CD4-positive, alpha-beta T cell (primary cell): ENCODE results near the gene EPHB1. TPM values are rescaled to one million over a fixed set of nuclear protein-coding genes. Genes with fewer than 3 reads are reported as not detected.

Experiments used
- ATAC-seq: fragments of 200-7000 bp; cut with Tn5 transposase; one replicate; pipeline ENCODE4 v1.10.0; 2022; ENCODE audit warnings: mild to moderate bottlenecking; ENCODE audit not compliant: poor library complexity
- CTCF ChIA-PET: fragments of 350-600 bp; sonication (Branson Sonifier 250); formaldehyde crosslinking; loops from one replicate; lab custom pipeline; 2021; ENCODE audit warnings: antibody characterized with exemption, inconsistent platforms; lab: Charles Lee
- POLR2A ChIA-PET: fragments of 350-600 bp; sonication (Branson Sonifier 250); formaldehyde crosslinking; loops from one replicate; lab custom pipeline; 2021; ENCODE audit warnings: antibody characterized with exemption, inconsistent platforms; lab: Charles Lee
- DNase-seq, 14 experiments: peaks; one replicate each; pipeline ENCODE4 v3.0.0-alpha.2; 2013 to 2020; ENCODE audit warnings: mixed read lengths in 2 of 14
- H3K27ac ChIP-seq, 2 donors: one replicate each; pipeline versions ENCODE4 v1.5.1 to v1.7.0; 2013; ENCODE audit warnings: low read length in 2 of 2, low read depth in 1 of 2, mild to moderate bottlenecking in 1 of 2
- H3K27me3 ChIP-seq, 2 experiments: 1 replicate in 1 of 2; 2 replicates in 1 of 2; pipeline versions ENCODE4 v1.6.1 to v1.7.0; 2013; ENCODE audit warnings: low read length in 2 of 2, control low read depth in 1 of 2, mild to moderate bottlenecking in 1 of 2, moderate library complexity in 1 of 2; ENCODE audit not compliant: insufficient read depth in 2 of 2, control insufficient read depth in 1 of 2
- H3K36me3 ChIP-seq: one replicate; pipeline ENCODE4 v1.6.1; 2013; ENCODE audit warnings: low read length, control low read depth; ENCODE audit not compliant: insufficient read depth
- H3K4me1 ChIP-seq: one replicate; pipeline ENCODE4 v1.6.1; 2013; ENCODE audit warnings: low read length, control low read depth; ENCODE audit not compliant: insufficient read depth
- H3K4me3 ChIP-seq: one replicate; pipeline ENCODE4 v1.5.1; 2013; ENCODE audit warnings: mild to moderate bottlenecking, low read length, moderate library complexity
- H3K9me3 ChIP-seq, 2 experiments: 1 replicate in 1 of 2; 2 replicates in 1 of 2; pipeline versions ENCODE4 v1.6.1 to v1.7.0; 2013; ENCODE audit warnings: low read length in 2 of 2, mild to moderate bottlenecking in 2 of 2, control low read depth in 1 of 2, moderate library complexity in 1 of 2; ENCODE audit not compliant: control insufficient read depth in 1 of 2, insufficient read depth in 1 of 2
- H3K27ac Mint-ChIP-seq: one replicate; pipeline ENCODE4 v1.8.0; 2020; ENCODE audit warnings: mixed read lengths
- H3K27me3 Mint-ChIP-seq: one replicate; pipeline ENCODE4 v1.8.0; 2021; ENCODE audit warnings: mixed read lengths
- H3K36me3 Mint-ChIP-seq: one replicate; pipeline ENCODE4 v1.8.0; 2021; ENCODE audit warnings: low read depth, mixed read lengths
- H3K4me1 Mint-ChIP-seq: one replicate; pipeline ENCODE4 v1.8.0; 2021; ENCODE audit warnings: low read depth, mixed read lengths
- H3K4me3 Mint-ChIP-seq: one replicate; pipeline ENCODE4 v1.8.0; 2020; ENCODE audit warnings: mild to moderate bottlenecking, mixed read lengths
- H3K9me3 Mint-ChIP-seq: one replicate; pipeline ENCODE4 v1.8.0; 2020; ENCODE audit warnings: mixed read lengths
- intact Hi-C, 2 experiments: fragments of 100-400 bp; cut with DNase I in 1 of 2; cut with micrococcal nuclease in 1 of 2; formaldehyde crosslinking; loops; one replicate each; pipeline versions ENCODE4 v1.15.1 to v1.9.0; 2023 to 2025; cut with DNase I, micrococcal nuclease
- total RNA-seq, 174 experiments: library from RNA in 2 of 174; stranded (reverse) in 2 of 174; gene quantifications; one replicate each; pipeline ENCODE4 v1.2.3 and lab custom pipeline; 2021 to 2026
- TF ChIP-seq, protein P1 (sequence below): fragments of 200-600 bp; IDR thresholded peaks from one replicate; pipeline ENCODE4 v1.8.0; 2022; ENCODE audit warnings: antibody characterized with exemption, mild to moderate bottlenecking

The EPHB1 gene
- total RNA-seq, 2 experiments from 2014 or later: 0.08 to 0.49 TPM

DNA sequence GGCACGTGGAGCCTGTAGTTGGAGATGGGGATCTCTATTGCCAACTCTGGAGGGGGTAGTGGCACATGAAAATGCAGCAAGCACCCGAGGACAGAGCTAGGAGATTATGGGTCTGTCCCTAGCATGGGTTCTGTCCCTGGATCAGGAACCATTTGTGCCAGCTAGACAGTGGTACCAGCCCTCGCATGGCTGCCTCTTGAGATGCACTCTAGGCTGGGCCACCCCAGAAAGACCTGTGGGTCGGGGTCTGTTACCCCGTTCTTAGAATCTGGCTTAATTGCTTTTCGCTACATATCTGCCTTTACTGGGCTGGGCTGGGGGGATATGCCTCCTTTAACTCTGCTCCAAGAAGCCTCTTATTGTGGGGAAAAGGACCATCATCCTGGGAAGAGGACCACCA lies 54.5 kb downstream of the EPHB1 start:
- intact Hi-C loops: no loop called here
- no peaks in the 10 kb centered on the region for H3K27me3 Mint-ChIP-seq
- no peaks in the 10 kb centered on the region for H3K9me3 Mint-ChIP-seq
- no peaks in the 10 kb centered on the region for H3K27me3 ChIP-seq
- no peaks in the 10 kb centered on the region for H3K4me1 ChIP-seq
- no peak overlapping the region for H3K27ac Mint-ChIP-seq
- ChIA-PET POLR2A (no interaction called here), CTCF (no interaction called here)
- H3K4me3 Mint-ChIP-seq: no peak overlapping the region
- H3K9me3 ChIP-seq: no peaks in the 10 kb centered on the region
- ATAC-seq: no peak
- no peak for DNase-seq
- H3K36me3 Mint-ChIP-seq: no peaks in the 10 kb centered on the region
- no peak overlapping the region for H3K4me3 ChIP-seq
- no peak overlapping the region for H3K27ac ChIP-seq
- H3K4me1 Mint-ChIP-seq: no peaks in the 10 kb centered on the region
- TF ChIP-seq, protein P1, sequence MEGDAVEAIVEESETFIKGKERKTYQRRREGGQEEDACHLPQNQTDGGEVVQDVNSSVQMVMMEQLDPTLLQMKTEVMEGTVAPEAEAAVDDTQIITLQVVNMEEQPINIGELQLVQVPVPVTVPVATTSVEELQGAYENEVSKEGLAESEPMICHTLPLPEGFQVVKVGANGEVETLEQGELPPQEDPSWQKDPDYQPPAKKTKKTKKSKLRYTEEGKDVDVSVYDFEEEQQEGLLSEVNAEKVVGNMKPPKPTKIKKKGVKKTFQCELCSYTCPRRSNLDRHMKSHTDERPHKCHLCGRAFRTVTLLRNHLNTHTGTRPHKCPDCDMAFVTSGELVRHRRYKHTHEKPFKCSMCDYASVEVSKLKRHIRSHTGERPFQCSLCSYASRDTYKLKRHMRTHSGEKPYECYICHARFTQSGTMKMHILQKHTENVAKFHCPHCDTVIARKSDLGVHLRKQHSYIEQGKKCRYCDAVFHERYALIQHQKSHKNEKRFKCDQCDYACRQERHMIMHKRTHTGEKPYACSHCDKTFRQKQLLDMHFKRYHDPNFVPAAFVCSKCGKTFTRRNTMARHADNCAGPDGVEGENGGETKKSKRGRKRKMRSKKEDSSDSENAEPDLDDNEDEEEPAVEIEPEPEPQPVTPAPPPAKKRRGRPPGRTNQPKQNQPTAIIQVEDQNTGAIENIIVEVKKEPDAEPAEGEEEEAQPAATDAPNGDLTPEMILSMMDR: no peak
- no peaks in the 10 kb centered on the region for H3K36me3 ChIP-seq

DNA sequence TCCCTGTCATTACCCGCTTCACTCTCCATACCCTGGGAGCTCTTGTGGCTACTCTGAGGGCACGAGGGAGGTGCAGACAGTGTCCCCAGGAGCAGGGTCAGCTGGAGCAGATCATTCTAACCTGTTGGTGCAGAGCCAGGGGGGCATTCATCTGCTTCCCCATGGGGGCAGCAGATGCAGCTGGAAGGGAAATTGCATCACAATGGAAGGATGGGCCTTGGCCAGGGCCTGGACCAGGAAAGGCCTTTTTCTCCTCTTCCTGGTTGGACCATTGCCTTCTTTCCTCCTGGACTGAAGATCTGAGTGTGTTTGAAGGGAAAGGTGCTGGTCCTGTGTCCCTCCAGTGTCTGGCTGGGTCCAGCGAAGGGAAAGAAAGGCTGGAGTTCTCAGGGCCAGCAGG lies 55.7 kb downstream of the EPHB1 start:
- Histone ChIP-seq H3K27me3 (no peaks in the 10 kb centered on the region), H3K27ac (no peak overlapping the region), H3K9me3 (no peaks in the 10 kb centered on the region), H3K4me1 (no peaks in the 10 kb centered on the region), H3K36me3 (no peaks in the 10 kb centered on the region), H3K4me3 (no peak overlapping the region)
- Mint-ChIP-seq H3K4me3 (no peak overlapping the region), H3K4me1 (no peaks in the 10 kb centered on the region), H3K36me3 (no peaks in the 10 kb centered on the region), H3K9me3 (no peaks in the 10 kb centered on the region), H3K27me3 (no peaks in the 10 kb centered on the region), H3K27ac (no peak overlapping the region)
- ChIA-PET POLR2A (no interaction called here), CTCF (no interaction called here)
- TF ChIP-seq, protein P1: no peak
- intact Hi-C loops: no loop called here
- DNase-seq (no peak), ATAC-seq (no peak)

DNA sequence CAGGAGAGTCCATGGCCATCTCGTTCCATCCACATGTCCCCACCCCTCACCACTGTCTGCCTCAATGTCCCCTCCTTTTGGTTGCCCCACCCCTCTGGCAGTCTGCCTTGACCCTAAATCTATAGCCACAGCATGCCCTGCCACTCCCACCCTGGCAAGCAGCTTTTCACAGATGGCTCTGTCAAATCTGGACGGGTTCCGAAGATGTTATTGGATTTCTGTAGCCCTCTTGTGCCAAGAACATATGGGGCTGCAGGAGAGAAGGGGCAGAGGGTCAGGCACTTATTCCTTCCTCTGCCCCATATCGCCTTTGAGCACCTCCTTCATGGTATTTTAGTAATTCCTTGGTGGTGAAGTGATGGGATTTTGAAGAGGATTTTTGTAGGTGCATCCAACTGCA lies 57.1 kb downstream of the EPHB1 start:
- ChIA-PET POLR2A (no interaction called here), CTCF (no interaction called here)
- no peaks in the 10 kb centered on the region for H3K9me3 Mint-ChIP-seq
- H3K4me3 Mint-ChIP-seq: no peak overlapping the region
- TF ChIP-seq, protein P1: no peak
- Histone ChIP-seq H3K27me3 (no peaks in the 10 kb centered on the region), H3K4me3 (no peak overlapping the region), H3K9me3 (no peaks in the 10 kb centered on the region), H3K36me3 (no peaks in the 10 kb centered on the region), H3K4me1 (no peaks in the 10 kb centered on the region), H3K27ac (no peak overlapping the region)
- ATAC-seq (no peak), DNase-seq (no peak)
- no peak overlapping the region for H3K27ac Mint-ChIP-seq
- no peaks in the 10 kb centered on the region for H3K36me3 Mint-ChIP-seq
- no peaks in the 10 kb centered on the region for H3K4me1 Mint-ChIP-seq
- H3K27me3 Mint-ChIP-seq: no peaks in the 10 kb centered on the region
- intact Hi-C loops: no loop called here
